Measurements from ENCODE around the gene SPHK2.

The SPHK2 gene

DNA sequence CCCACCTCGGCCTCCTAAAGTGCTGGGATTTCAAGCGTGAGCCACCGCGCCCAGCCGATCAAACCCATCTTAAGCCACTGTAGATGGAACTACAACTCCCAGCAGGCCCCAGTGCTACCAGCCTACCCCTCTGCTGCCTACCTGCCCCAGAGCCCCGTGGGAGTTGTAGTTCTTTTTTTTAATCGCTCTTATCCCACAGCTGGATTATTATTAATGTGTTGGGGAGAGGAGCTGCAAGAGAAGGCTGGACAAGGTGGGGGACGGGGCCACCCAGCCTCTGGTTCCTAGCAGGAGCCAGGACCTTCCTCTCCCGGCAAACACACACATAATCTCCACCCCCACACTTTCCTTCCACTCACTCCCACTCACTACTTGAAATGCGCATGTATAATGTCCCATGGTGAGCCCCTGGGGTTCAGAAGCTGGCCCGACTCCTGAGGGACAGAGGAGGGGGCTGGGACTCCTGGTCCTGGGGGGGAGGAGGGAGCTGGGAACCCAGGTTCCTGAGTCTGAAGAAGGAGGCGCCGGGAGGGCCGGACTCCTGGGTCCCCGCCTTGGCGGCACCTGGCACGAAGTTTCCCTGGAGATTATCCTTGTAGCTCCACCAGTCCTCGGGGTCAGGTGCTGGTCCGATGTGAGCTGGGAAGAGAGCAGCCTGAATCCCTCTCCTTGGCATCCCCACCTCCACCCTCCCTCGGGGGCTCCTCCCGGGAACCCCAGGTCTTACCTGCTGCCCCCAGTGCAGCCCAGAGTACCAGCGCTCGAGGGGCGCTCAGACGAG, 25.7 kb downstream of the SPHK2 start:
- TF ChIP-seq, protein P1, sequence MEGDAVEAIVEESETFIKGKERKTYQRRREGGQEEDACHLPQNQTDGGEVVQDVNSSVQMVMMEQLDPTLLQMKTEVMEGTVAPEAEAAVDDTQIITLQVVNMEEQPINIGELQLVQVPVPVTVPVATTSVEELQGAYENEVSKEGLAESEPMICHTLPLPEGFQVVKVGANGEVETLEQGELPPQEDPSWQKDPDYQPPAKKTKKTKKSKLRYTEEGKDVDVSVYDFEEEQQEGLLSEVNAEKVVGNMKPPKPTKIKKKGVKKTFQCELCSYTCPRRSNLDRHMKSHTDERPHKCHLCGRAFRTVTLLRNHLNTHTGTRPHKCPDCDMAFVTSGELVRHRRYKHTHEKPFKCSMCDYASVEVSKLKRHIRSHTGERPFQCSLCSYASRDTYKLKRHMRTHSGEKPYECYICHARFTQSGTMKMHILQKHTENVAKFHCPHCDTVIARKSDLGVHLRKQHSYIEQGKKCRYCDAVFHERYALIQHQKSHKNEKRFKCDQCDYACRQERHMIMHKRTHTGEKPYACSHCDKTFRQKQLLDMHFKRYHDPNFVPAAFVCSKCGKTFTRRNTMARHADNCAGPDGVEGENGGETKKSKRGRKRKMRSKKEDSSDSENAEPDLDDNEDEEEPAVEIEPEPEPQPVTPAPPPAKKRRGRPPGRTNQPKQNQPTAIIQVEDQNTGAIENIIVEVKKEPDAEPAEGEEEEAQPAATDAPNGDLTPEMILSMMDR (IDR thresholded peaks at IDR 0.05; ENCODE audit: low read depth, low read length, missing control alignments) = no peak
- no peak for DNase-seq (ENCODE audit: low read depth)
- peak overlapping the region; percentile 51 for H3K4me3 ChIP-seq (ENCODE audit: low read depth, low read length)

DNA sequence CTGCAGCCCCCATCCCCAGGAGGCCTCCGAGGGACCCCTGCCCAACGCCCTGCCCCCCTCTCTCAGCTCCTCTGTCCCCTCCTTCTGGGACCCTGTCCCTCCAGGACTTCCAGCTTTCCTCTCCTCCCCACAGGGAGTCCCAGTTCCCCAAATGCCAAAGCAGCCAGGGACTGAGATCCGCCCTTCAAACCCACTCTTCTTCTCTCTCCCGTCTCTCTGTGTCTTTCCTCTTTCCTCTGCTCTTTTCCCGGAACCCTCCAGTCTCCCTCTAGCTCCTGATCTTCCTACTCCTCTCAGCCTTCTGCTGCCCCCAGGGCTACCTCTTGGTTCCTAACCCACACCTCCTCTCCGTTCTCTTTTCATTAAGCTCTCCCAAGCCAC, 26.3 kb downstream of the SPHK2 start:
- no peak for DNase-seq (ENCODE audit: low read depth)
- TF ChIP-seq, protein P1 (IDR thresholded peaks at IDR 0.05; ENCODE audit: low read depth, low read length, missing control alignments) = no peak
- H3K4me3 ChIP-seq (ENCODE audit: low read depth, low read length) = peak overlapping the region; percentile 51

DNA sequence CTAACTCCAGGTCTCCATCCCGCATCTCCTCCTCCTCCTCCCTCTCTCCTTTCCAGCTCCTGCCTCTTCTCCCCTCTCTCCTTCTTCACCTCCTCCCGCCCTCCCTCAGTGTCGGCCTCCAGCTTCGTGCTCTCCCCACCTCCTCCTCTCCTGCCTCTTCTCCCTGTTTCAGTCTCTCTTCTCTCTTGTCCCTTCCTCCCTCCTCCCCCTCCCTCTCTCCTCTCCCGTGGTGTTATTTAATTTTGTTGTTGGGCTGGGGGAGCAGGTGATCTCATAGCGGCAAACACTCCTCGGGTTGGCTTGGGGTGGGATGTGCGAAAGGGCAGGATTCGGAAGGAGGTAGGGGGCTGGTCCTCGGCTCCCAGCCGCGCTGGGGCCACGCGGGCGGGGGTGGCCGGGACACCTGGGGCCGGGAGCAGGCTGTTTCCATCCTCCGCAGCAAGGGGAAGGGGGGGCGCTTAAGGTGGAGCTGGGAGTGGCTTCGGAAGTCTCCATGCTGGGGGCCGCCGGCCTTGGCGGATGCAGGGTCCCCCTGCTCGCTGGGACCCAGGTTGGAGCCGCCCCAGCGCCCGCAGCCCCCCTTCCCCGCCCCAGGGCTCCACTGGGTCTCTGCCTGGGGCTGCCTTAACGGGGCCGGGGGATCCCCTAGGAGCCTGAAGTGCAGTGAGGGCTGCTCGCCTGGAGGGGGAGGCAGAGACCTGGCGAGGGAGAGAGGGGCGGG, 26.9 kb downstream of the SPHK2 start, which contains the start of gene CA11:
CA11 (minus strand) TSS at position 187 of the 721 bp plus-strand sequence. CDS start 555 bp downstream, outside the sequence.
- TF ChIP-seq, protein P1 (IDR thresholded peaks at IDR 0.05; ENCODE audit: low read depth, low read length, missing control alignments) = peak; percentile 89
- H3K4me3 ChIP-seq (ENCODE audit: low read depth, low read length) = peak within 1 kb of the TSS; percentile 51
- no peak for DNase-seq (ENCODE audit: low read depth)

DNA sequence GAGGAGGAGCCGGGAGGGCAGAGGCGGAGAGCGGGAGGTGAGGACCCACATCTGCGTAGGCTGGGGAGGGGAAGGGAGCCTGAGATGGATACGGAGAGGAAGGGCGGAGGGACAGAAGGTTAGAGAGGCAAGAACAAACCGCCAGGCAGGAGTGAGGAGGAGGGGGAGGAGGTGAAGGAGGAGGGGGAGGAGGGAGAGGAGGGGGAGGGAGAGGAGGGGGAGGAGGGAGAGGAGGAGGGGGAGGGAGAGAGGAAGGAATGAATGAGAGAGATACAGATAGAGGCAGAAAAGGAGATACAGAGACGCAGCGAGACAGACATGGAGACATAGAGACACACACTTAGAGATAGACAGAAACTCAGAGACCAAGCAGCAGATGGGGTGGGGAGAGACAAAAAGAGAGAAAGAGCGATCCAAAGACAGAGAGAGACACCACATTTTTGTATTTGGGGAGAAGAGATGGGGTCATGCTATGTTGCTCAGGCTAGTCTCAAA, 27.5 kb downstream of the SPHK2 start:
- TF ChIP-seq, protein P1 (IDR thresholded peaks at IDR 0.05; ENCODE audit: low read depth, low read length, missing control alignments) = no peak
- no peak for DNase-seq (ENCODE audit: low read depth)
- no peak overlapping the region for H3K4me3 ChIP-seq (ENCODE audit: low read depth, low read length)

DNA sequence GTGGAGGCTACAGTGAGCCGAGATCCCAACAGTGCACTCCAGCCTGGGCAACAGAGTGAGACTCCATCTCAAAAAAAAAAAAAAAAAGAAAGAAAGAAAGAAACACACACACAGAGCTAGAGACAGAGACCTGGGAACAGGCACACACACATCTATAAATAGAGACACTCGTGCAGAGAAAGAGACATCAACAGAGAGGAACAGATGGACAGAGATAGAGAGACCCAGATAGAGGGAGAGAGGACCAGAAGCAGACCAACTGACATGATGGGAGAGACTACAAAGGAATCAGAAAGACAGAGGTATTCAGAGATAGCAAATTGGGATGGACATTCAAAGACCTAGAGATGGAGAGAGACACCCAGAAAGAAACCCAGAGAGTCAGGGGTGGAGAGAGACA, 28.8 kb downstream of the SPHK2 start:
- DNase-seq (ENCODE audit: low read depth) = no peak
- TF ChIP-seq, protein P1 (IDR thresholded peaks at IDR 0.05; ENCODE audit: low read depth, low read length, missing control alignments) = no peak

DNA sequence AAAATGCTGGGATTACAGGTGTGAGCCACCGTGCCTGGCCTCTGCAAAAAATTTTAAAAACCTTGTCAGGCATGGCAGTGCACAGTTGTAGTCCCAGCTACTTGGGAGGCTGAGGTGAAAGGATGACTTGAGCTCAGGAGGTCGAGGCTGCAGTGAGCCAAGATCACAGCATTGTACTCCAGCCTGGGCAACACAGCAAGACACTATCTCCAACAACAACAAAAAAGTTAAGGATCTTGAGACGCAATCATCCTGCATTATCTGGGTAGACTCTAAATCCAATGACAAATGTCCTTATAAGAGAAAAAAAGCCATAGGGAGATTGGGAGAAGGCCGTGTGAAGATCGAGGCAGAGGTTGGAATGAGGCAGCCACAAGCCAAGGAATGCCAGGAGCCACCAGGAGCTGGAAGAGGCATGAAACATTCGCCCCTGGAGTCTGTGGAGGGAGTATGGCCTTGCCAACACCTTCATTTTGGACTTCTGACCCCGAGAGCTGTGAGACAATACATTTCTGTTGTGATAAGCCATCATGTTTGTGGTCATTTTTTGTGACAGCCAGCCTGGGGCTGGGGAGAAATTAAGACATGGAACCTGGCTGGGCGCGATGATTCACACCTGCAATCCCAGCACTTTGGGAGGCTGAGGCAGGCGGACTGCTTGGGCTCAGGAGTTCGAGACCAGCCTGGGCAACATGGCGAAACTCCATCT, 31.8 kb downstream of the SPHK2 start:
- DNase-seq (ENCODE audit: low read depth) = no peak
- H3K4me3 ChIP-seq (ENCODE audit: low read depth, low read length) = no peak overlapping the region
- TF ChIP-seq, protein P1 (IDR thresholded peaks at IDR 0.05; ENCODE audit: low read depth, low read length, missing control alignments) = no peak

More for the DNA sequence above, 28.8 kb downstream of the SPHK2 start:
- no peak overlapping the region for H3K4me3 ChIP-seq (ENCODE audit: low read depth, low read length)

Data from GM12864 (cell line).